GM21529 (cell line): ENCODE data around the gene CDH15.
"Not testable (repeated sequence)": the region's sequence is repeated elsewhere in the genome, so short reads cannot be mapped to it uniquely, and the experiment has no call there.

Source experiments
- ATAC-seq: cut with Tn5 transposase; IDR thresholded peaks from one replicate; pipeline ENCODE4 v1.9.1; 2021; ENCODE audit not compliant: unreplicated experiment

Gene CDH15

GRCh38 chr16:89224665-89225064 is 53.1 kb downstream of the CDH15 start:
- no peak for ATAC-seq

- ATAC-seq = no peak
Measured at GRCh38 chr16:89230255-89230654, 58.7 kb downstream of the CDH15 start.

- no peak for ATAC-seq
Measured at GRCh38 chr16:89232107-89232506, 60.6 kb downstream of the CDH15 start.

- ATAC-seq = no peak
Measured at GRCh38 chr16:89233678-89234490, 62.3 kb downstream of the CDH15 start.

GRCh38 chr16:89237733-89238132 is 66.2 kb downstream of the CDH15 start:
- ATAC-seq = no peak

GRCh38 chr16:89241187-89242007 is 69.8 kb downstream of the CDH15 start:
- ATAC-seq = peak; percentile 52

GRCh38 chr16:89242795-89243200 is 71.2 kb downstream of the CDH15 start:
- no peak for ATAC-seq

- ATAC-seq = no peak
Measured at GRCh38 chr16:89243664-89244063, 72.1 kb downstream of the CDH15 start.

GRCh38 chr16:89244264-89244663 is 72.7 kb downstream of the CDH15 start:
- not testable (repeated sequence) for ATAC-seq

- no peak for ATAC-seq
Measured at GRCh38 chr16:89244754-89245153, 73.2 kb downstream of the CDH15 start.
